ENCODE measurements around the gene KBTBD13.
A peak's percentile ranks its signal among the peaks of the same experiment; 100 is the strongest.
"Not testable (repeated sequence)": the region's sequence is repeated elsewhere in the genome, so short reads cannot be mapped to it uniquely, and the experiment has no call there.

Gene KBTBD13

GRCh38 chr15:65092911-65093792 is 16.6 kb downstream of the KBTBD13 start:
- DNase-seq, result no peak

GRCh38 chr15:65093793-65094170 is 17.2 kb downstream of the KBTBD13 start:
- not testable (repeated sequence) for DNase-seq

- no peak for DNase-seq
These were observed 17.9 kb downstream of the KBTBD13 start for GRCh38 chr15:65094294-65094995.

GRCh38 chr15:65095011-65095746 is 18.6 kb downstream of the KBTBD13 start:
- DNase-seq, result no peak

GRCh38 chr15:65095747-65096104 is 19.2 kb downstream of the KBTBD13 start:
- no peak for DNase-seq

GRCh38 chr15:65096481-65097385 is 20.2 kb downstream of the KBTBD13 start:
- DNase-seq, result no peak

GRCh38 chr15:65097651-65098263 is 21.2 kb downstream of the KBTBD13 start:
- DNase-seq, result no peak

- no peak for DNase-seq
These were observed 22.8 kb downstream of the KBTBD13 start for GRCh38 chr15:65099336-65099735.

- DNase-seq, result not testable (repeated sequence)
These were observed 23.3 kb downstream of the KBTBD13 start for GRCh38 chr15:65099801-65100200.

GRCh38 chr15:65100442-65100841 is 23.9 kb downstream of the KBTBD13 start:
- no peak for DNase-seq

GRCh38 chr15:65101411-65101890 is 24.9 kb downstream of the KBTBD13 start:
- peak; percentile 38 for DNase-seq

GRCh38 chr15:65101891-65102708 is 25.6 kb downstream of the KBTBD13 start:
- DNase-seq, result no peak

GRCh38 chr15:65102912-65103311 is 26.4 kb downstream of the KBTBD13 start:
- no peak for DNase-seq

GRCh38 chr15:65105038-65105437 is 28.5 kb downstream of the KBTBD13 start:
- no peak for DNase-seq

GRCh38 chr15:65106011-65106590 is 29.6 kb downstream of the KBTBD13 start:
- no peak for DNase-seq

- no peak for DNase-seq
These were observed 34.2 kb downstream of the KBTBD13 start for GRCh38 chr15:65110676-65111292.

GRCh38 chr15:65115086-65115485 is 38.5 kb downstream of the KBTBD13 start, which contains the start of gene UBAP1L:
UBAP1L (minus strand) TSS chr15:65115200; CDS start chr15:65106215, 8,985 bp downstream.
- DNase-seq, result peak; percentile 71

- no peak for DNase-seq
These were observed 39.0 kb downstream of the KBTBD13 start for GRCh38 chr15:65115542-65115941.
